HG03103 (cell line): Measurements from ENCODE around the gene CHST12.
"Not testable (repeated sequence)": the region's sequence is repeated elsewhere in the genome, so short reads cannot be mapped to it uniquely, and the experiment has no call there.

Experiments used
- ATAC-seq: cut with Tn5 transposase; IDR thresholded peaks from one replicate; pipeline ENCODE4 v1.9.1; 2021; ENCODE audit warnings: low read depth; ENCODE audit not compliant: unreplicated experiment

The CHST12 gene

GRCh38 chr7:2402687-2403013 lies 761 bp upstream of the CHST12 start:
- ATAC-seq = no peak

GRCh38 chr7:2403718-2404648 lies 572 bp downstream of the CHST12 start:
- ATAC-seq = no peak

GRCh38 chr7:2404714-2405119 lies 1.3 kb downstream of the CHST12 start:
- no peak for ATAC-seq

GRCh38 chr7:2405201-2405600 lies 1.8 kb downstream of the CHST12 start:
- ATAC-seq = no peak

- peak; percentile 44 for ATAC-seq
Measured at GRCh38 chr7:2405601-2406345, 2.4 kb downstream of the CHST12 start.

GRCh38 chr7:2409745-2410414 lies 6.5 kb downstream of the CHST12 start:
- ATAC-seq = no peak

- ATAC-seq = no peak
Measured at GRCh38 chr7:2411049-2411448, 7.6 kb downstream of the CHST12 start.

GRCh38 chr7:2411815-2412586 lies 8.6 kb downstream of the CHST12 start:
- no peak for ATAC-seq

GRCh38 chr7:2412587-2413201 lies 9.3 kb downstream of the CHST12 start:
- no peak for ATAC-seq

- no peak for ATAC-seq
Measured at GRCh38 chr7:2416063-2416462, 12.7 kb downstream of the CHST12 start.

- no peak for ATAC-seq
Measured at GRCh38 chr7:2416650-2417049, 13.2 kb downstream of the CHST12 start.

GRCh38 chr7:2417178-2417577 lies 13.8 kb downstream of the CHST12 start:
- ATAC-seq = not testable (repeated sequence)

- ATAC-seq = no peak
Measured at GRCh38 chr7:2417981-2418481, 14.6 kb downstream of the CHST12 start.

GRCh38 chr7:2420216-2420933 lies 17.0 kb downstream of the CHST12 start:
- ATAC-seq = no peak

- ATAC-seq = no peak
Measured at GRCh38 chr7:2421943-2422310, 18.5 kb downstream of the CHST12 start.

GRCh38 chr7:2425749-2426148 lies 22.3 kb downstream of the CHST12 start:
- no peak for ATAC-seq

- ATAC-seq = no peak
Measured at GRCh38 chr7:2431260-2431867, 28.0 kb downstream of the CHST12 start.

- ATAC-seq = no peak
Measured at GRCh38 chr7:2432910-2433712, 29.7 kb downstream of the CHST12 start.
